ENCODE measurements around the gene PBRM1.

PBRM1 gene

DNA sequence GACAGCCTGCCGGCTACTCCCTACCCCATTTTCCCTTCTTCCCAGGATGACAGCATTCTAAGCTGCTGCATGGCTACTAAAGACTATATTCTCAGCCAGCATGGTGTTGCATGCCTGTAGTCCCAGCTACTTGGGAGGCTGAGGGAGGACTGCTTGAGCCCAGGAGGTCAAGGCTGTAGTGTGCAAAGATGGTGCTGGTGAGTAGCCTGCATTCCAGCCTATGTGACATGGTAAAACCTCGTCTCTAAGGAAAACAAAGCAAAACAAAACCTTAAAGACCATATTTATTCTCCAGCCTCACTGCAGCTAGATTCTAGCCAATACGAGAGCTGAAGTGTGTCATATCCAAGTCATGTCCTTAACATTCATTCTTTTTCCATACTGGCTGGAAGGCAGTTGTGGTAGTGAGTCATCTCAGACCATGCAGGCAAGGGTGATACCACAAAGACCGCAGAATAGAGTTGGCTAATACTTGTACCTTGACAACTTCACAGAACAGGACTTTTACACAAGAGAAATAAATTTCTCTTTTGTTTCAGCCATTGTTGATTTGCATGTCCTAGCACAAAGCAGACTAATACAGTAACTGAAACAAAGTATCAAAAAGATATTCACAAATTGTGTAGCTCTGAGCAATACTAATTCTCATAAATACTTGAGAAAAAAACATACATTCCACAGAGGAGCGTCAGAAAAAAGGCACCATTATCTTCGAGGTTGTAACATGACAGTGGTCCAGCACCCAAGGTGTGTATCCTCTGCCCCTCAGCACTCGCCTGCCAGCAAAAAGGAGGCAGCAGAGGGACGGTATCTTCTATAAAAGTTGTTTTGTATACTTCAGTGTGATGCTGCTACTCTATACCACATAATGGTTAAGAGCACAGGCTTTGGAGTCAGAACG, 14.8 kb downstream of the PBRM1 start:
- no peak for DNase-seq (ENCODE audit: low read depth)

GRCh38 chr3:52663098-52663497, 22.6 kb downstream of the PBRM1 start:
- DNase-seq (ENCODE audit: low read depth), result no peak

GRCh38 chr3:52660046-52660445, 25.7 kb downstream of the PBRM1 start:
- DNase-seq (ENCODE audit: low read depth), result no peak

DNA sequence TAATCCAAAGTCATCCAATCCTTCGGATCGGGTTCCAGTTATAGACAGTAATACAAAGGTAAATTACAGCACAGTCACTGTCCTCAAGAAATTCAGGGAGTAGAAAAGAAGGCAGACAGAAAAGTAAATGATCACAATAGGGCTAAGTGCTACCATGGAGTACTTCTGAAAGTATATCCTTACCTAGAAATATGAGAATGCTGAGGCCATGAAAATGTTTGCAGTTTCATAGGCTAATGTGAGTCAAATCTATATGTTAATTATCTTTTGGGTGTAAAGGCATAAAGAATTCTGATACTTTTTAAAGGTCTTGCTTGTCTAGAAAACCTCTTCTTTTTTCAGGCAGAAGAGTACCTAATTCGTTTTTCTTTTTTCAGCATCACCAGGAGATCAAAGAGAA, 29.8 kb downstream of the PBRM1 start:
- DNase-seq (ENCODE audit: low read depth), result no peak

DNA sequence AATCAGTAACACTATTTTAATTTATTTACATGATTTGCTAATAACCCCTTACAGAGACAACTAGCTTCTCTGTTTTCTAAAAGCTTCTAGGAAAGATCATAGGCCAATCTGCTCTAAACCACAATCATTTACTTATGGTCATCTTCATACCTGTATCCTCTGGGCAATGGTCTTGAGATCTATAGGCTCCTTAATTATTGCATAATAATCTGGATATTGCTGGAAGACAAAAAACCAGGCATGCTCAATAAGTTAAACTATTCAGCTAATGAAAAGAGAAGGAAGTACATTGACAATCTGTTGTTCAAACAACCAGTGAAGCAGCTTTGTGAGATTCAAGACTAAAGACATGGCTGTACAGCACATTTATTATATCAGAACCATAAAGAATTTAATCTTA, 34.1 kb downstream of the PBRM1 start:
- no peak for DNase-seq (ENCODE audit: low read depth)

- no peak for DNase-seq (ENCODE audit: low read depth)
Observed at GRCh38 chr3:52650439-52650838, 35.3 kb downstream of the PBRM1 start.

DNA sequence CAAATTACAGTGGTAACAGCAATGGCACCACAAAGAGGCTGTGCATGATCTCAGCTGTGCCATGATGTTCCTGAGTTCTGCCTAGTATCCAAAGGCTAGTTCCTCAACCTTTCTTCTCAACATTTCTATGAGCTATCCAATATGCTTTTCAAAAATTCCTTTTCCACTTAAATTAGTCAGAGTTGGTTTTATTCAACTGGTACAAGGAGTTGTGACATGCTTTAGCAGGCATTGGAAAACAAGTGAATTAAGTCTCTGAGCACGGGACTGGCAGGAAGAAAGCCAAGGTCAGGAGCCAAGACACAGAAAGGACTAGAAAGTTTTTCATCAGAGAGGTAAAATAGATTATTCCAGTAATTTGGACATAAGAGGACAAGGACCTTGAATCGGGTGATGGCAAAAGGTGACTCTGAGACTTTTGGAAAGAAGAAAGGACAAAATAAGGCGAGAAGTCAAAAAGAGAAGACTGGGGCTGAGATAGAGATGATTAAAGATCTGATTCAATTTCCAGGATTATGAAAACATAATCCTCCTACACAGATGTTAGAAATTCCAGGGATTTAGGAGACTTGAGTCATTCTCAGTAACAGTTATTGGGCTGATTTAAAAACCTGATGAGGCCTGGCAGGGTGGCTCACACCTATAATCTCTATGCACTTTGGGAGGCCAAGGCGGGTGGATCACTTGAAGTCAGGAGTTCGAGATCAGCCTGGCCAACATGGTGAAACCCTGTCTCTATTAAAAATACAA, 36.1 kb downstream of the PBRM1 start:
- no peak for DNase-seq (ENCODE audit: low read depth)

DNA sequence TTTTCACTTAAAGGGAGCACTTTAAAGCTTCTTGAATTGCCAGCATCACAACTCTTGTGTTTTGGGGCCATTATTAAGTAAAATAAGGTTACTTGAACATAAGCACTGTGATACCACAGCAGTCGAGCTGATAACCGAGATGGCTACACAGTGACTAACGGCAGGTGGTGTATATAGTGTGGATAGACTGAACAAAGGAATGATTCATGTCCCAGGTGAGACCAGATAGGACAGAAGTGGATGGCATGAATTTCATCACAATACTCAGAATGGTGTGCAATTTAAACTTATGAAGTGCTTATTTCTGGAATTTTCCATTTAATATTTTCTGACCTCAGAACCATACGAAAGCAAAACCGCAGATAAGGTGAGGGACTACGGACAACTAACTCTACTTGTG, 40.2 kb downstream of the PBRM1 start:
- DNase-seq (ENCODE audit: low read depth), result no peak

DNA sequence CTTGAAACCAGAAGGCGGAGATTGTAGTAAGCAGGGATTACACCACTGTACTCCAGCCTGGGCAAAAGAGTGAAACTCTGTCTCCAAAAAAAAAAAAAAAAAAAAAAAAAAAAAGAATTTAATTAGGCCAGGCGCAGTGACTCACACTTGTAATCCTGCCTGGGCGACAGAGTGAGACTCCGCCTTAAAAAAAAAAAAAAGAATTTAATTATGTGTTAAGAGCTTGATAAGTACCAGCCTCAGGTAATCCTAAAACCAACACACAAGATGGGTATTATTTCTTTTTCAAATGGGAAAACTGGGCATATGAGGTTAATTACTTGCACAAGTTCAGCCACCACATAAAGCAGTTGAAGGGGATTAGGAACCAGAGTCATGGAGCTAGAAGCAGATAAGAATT, 49.0 kb downstream of the PBRM1 start:
- DNase-seq (ENCODE audit: low read depth), result no peak

GRCh38 chr3:52633786-52634185, 51.9 kb downstream of the PBRM1 start:
- DNase-seq (ENCODE audit: low read depth), result no peak

DNA sequence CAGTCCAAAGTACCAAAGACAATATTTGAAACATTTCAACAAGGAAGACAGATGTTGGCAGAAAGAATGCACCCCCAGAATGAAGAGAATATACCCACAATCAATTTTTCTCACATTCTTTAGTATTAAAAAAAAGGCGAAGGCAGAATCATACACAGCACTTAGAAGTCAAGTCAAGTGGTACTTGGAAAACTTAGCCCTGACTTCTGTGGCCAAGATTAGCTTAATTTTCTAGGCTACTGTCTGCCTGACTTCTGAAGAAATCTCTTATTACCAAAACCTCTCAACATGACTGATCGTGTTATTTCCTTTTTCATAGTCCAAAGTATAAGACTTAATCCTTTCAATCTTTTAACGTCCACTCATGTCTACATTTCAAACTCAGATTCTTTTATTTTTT, 60.7 kb downstream of the PBRM1 start:
- DNase-seq (ENCODE audit: low read depth), result no peak

- no peak for DNase-seq (ENCODE audit: low read depth)
Observed at GRCh38 chr3:52623234-52623792, 62.4 kb downstream of the PBRM1 start.

- DNase-seq (ENCODE audit: low read depth), result no peak
Observed at GRCh38 chr3:52620580-52620979, 65.1 kb downstream of the PBRM1 start.

DNA sequence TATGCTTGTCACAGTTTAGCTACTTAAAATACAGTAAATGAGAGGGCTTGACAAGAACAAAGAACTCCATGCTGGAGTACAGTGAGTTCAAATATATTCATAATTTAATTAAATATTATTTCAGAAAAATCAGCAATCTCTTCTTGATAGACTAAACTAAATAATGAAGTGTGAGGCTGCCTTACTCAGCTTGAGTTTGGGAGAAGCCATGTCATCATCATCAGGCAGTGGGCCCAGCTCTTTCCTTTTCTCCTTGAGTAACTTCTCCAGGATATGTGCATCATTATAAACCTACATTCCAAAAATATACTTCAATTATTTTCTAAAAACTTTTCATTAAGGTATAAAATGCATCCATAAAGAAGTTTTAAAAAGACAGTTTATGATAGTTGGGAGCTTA, 70.5 kb downstream of the PBRM1 start:
- no peak for DNase-seq (ENCODE audit: low read depth)

DNA sequence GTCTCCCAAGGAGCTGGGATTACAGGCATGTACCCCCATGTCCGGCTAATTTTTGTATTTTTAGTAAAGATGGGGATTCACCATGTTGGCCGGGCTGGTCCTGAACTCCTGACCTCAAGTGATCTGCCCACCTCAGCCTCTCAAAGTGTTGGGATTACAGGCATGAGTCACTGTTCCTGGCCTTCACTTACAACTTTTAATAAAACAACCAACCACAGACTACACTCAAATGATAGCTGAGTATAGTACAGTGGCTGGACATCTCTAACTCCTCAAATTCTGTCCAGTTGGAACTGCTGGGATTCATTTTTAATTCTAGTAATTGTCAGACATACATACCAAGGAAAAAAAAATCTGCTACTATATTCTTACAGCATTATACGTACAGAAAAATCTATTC, 71.0 kb downstream of the PBRM1 start:
- DNase-seq (ENCODE audit: low read depth), result no peak

DNA sequence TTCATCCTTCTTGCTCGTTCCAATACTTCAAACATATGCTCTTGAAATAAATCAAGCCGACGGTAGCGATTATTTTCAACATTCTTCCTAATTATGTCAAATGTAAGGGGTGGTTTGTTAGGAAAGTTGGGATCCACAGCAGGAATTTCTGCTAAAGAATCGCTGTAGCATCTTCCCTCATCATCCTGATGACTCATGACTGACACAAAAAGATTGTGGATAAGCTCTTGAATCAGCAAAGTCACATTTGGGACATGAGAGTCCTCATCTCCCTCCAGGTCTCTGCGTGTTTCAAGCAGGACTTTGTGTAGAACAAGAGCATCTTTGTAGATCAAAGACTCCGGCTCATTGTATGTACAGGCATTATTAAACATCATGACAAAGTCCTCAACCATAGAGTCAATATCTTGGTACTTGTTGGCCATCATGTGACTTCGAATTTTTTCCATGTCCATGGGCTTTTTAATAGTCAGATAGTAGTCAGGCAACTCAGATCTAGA, 76.3 kb downstream of the PBRM1 start:
- DNase-seq (ENCODE audit: low read depth), result no peak

GRCh38 chr3:52608337-52608736, 77.4 kb downstream of the PBRM1 start:
- no peak for DNase-seq (ENCODE audit: low read depth)

DNA sequence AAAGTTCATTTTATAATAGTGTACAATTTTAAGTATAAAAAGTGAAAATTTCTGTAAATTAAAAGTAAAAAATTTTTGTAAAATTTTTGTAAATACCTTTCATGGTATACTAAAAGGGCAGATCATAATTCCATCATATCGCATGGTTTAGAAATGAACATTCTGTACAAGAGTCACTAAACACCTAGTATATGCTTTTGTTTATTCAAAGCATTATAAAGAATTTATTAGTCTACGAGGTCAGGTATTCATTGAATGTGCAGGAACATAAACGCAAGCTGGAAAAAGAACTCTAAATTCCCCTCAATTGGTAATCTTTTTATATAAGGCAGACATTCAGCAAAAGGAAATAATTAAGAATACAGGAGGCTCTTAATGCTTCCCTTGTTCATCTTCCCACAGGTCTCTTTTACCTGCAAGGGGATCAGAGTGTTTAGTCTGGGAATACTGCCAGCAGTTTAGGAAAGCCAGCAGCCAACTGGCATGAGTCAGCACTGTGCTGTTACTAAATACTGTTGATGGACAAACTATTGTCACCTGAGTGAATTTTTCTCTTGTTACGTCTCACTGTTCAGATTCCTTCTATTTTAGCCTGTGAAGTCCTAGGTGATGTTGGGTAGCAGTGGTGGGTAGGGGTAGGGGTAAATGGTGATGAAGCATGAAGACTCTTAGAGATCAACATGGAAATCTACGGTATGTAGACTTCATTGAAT, 79.2 kb downstream of the PBRM1 start:
- no peak for DNase-seq (ENCODE audit: low read depth)

- no peak for DNase-seq (ENCODE audit: low read depth)
Observed at GRCh38 chr3:52600258-52600657, 85.5 kb downstream of the PBRM1 start.

DNA sequence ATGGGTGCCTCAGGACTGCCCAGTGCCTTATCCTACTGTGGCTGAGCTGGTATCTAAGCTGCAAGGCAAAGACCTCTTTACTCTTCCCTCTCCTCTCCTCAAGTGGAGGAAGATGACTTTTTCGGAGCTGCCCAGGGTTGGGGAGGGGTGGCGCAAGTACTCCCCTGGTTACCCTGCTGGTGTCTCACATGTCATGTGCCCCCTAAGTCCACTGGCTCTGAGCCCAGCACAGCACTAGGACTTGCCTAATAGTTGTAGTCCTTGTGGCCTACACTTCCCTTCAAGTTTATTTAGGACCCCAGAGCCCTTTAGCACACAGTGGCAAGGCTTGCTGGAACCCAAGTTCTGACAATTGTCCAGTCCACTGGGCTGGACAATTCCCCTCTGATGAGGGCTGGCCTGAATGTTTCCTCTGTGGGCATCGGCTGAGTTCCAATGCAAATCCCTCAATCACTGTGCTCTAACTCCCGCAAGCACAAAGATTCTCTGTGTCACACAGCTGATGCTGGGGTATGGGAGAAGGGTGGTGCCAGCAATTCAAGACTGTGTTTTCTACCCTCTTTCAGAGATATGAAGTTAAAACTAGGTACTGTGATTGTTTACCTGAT, 89.0 kb downstream of the PBRM1 start:
- DNase-seq (ENCODE audit: low read depth), result no peak

- DNase-seq (ENCODE audit: low read depth), result no peak
Observed at GRCh38 chr3:52593103-52593502, 92.6 kb downstream of the PBRM1 start.
